GM18508 (cell line): ENCODE results near the gene DYNC2H1.

Experiments
- ATAC-seq: cut with Tn5 transposase; IDR thresholded peaks from one replicate; pipeline ENCODE4 v1.9.1; 2021; ENCODE audit warnings: moderate number of reproducible peaks; ENCODE audit not compliant: insufficient read depth, unreplicated experiment

Gene DYNC2H1, protein sequence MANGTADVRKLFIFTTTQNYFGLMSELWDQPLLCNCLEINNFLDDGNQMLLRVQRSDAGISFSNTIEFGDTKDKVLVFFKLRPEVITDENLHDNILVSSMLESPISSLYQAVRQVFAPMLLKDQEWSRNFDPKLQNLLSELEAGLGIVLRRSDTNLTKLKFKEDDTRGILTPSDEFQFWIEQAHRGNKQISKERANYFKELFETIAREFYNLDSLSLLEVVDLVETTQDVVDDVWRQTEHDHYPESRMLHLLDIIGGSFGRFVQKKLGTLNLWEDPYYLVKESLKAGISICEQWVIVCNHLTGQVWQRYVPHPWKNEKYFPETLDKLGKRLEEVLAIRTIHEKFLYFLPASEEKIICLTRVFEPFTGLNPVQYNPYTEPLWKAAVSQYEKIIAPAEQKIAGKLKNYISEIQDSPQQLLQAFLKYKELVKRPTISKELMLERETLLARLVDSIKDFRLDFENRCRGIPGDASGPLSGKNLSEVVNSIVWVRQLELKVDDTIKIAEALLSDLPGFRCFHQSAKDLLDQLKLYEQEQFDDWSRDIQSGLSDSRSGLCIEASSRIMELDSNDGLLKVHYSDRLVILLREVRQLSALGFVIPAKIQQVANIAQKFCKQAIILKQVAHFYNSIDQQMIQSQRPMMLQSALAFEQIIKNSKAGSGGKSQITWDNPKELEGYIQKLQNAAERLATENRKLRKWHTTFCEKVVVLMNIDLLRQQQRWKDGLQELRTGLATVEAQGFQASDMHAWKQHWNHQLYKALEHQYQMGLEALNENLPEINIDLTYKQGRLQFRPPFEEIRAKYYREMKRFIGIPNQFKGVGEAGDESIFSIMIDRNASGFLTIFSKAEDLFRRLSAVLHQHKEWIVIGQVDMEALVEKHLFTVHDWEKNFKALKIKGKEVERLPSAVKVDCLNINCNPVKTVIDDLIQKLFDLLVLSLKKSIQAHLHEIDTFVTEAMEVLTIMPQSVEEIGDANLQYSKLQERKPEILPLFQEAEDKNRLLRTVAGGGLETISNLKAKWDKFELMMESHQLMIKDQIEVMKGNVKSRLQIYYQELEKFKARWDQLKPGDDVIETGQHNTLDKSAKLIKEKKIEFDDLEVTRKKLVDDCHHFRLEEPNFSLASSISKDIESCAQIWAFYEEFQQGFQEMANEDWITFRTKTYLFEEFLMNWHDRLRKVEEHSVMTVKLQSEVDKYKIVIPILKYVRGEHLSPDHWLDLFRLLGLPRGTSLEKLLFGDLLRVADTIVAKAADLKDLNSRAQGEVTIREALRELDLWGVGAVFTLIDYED (N-terminal part only)

GRCh38 chr11:103108933-103109817 lies at the start of gene DYNC2H1:
Gene DYNC2H1 (plus strand): TSS chr11:103109426. CDS start chr11:103109575, 149 bp downstream.
- ATAC-seq, result peak; percentile 94

DNA sequence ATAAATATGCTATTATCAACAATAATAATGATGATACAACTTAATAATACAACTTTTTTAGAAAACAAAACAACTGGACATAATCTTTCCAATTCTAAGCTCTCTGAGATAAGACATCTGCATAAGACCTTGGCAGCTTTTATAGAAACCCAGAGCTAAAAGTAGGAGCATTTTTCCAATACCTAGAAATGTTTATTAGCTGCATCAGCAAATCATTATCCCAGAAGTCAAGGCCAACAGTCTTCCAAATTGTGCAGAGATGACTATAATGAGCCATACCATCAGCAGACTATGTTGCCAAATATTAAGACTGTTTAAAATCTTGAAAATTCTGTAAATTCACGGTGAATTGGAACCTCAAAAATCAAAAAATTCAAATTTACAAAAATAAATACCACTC lies 47.6 kb upstream of the DYNC2H1 start:
- no peak for ATAC-seq

DNA sequence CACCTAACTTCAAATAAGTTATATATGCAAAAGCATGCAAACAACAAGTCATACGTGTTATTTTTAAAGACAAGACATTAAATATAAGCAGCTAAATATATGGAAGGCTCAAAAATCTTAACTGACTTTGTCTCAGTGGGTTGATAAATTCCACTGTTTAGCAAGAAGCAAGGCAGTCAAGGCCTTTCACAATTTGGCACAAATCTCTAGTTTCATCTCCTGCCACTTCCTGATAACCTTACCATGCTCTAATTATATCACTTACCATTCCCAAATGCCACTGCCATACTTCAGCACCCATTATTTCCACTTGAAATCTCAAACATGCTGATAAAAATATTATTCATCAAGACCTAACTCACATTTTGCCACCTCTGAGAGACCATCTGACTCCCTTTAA lies 42.1 kb upstream of the DYNC2H1 start:
- ATAC-seq, result no peak

GRCh38 chr11:103069367-103069766 lies 39.9 kb upstream of the DYNC2H1 start:
- ATAC-seq, result no peak

- no peak for ATAC-seq
Observed at GRCh38 chr11:103070142-103070541, 39.1 kb upstream of the DYNC2H1 start.

DNA sequence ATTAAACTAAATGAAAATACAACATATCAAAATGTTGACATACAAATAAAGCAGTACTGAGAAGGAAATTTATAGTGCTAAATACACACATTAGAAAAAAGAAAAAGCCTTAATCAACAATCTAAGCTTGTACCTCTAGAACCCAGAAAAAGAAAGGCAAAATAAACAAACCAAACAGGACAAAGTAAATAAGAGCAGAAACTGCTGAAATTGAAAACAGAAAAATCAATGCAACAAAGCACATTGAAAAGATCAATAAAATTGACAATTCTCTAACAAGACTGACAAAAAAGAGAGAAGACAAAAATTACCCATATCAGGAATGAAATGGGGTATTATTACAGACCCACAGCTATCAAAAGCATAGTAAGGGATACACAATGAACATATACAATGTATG lies 38.2 kb upstream of the DYNC2H1 start:
- ATAC-seq, result no peak

GRCh38 chr11:103076361-103076760 lies 32.9 kb upstream of the DYNC2H1 start:
- no peak for ATAC-seq

DNA sequence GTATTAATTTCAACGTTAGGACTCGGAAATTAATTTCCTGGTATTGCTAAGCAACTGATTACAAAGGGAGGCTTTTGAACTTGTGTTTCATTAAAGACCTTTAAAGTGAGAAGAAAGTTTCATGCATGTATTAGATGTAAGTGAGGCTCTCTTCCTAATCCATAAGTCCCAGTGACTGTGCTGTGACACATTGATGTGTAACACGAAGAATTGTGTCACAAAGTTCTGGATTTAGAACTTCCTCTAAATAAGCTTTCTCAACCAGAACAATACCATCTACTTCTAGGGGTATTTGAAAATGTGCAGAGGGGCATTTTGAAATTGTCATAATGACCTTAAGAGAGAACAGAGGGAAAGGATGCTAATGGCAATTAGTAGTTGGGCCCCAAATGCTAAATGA lies 31.7 kb upstream of the DYNC2H1 start:
- ATAC-seq, result no peak

GRCh38 chr11:103078710-103079109 lies 30.5 kb upstream of the DYNC2H1 start:
- no peak for ATAC-seq

DNA sequence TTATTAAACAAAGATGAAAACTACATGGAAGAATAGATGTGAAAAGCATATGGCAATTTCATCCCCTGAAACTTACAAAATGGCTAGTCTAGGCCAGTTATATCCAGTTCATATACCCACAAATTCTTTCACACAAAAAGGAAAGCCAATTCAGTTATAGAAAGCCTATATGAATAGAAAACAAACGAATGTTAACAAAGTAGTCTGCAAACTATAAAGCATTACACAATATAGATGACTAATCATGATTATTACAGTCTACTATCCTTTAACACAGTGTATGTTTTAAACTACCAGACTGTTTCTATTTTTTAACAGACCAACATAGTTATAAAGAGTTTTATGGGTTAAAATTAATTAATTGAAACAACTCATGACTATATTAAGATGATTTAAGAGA lies 29.4 kb upstream of the DYNC2H1 start:
- no peak for ATAC-seq

DNA sequence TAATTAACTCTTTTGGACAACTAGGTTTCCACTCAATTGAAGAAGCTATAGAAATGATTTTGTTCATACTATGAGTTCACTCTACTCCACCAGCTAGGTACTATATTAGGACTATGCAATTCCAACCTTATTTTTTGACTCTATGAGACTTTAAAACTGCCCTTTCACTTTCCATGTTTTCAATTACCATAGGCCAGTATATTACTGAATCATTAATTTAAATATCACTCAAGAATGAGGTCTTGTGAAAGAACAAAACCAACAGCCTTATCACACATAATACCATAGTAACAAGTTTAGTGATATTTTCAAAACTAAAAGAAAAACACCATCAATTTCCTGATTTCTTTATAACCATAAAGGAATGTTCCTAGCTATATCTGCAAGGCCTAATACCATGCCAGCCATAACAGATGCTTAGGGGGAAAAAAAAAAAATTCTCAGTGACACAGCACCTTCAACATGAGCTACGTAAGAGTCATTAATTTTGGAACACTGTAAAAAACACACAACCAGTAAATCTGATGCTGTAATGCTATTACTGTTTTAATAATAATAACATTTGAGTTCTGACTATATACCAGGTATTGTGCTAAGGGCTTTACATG lies 23.4 kb upstream of the DYNC2H1 start:
- no peak for ATAC-seq

DNA sequence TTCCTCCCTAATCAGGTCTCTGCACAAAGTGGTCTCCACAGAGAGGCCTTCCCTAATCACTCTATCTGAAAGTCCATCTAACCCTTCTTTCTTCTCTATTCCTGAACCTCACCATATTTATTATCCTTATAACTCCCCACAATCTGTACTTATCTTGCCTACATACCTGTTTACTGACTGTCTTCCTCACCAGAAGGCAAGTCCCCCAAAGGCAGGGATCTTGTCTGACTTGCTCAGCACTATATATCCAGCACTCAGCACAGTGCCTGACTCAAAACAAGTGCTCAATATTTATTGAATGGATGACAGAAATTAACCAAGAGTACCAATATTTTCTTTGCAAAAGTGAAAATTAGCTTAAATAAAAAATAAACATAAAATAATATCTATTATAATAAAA lies 22.8 kb upstream of the DYNC2H1 start:
- ATAC-seq, result no peak

DNA sequence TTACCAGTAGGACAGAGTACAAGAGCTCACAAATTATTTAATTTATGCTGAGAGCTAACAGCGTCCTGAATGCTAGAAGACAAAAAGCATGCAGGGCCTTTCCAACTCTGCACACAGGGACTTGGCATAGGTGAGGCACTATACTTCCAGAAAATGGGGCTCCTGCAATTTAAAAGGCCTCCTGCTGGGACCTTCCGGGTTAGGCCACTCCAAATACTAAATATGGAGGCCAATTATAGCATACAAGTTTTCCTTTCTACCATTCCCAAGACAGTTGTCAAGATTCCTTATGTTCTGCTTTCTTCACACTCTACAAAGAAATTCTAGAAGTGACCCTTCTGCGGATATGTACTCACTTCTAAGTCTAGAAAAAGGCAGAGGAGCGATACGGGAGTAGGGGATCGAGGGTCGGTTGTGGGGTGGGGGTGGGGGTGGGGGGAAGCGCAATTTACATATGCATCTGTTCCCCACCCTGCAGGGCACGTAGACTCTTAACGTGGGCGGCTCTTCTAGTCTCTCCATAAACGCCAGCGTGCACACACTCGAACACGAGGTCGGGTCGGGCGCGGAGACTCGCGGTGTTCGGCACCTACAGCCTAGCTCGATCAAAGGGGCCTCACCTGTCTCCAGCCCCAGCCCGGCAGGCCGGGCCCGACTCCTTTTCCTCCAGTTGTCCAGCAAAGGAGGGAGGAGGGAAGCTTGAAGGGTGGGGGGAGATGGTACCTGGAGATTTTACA lies 18.0 kb upstream of the DYNC2H1 start:
- ATAC-seq, result no peak

DNA sequence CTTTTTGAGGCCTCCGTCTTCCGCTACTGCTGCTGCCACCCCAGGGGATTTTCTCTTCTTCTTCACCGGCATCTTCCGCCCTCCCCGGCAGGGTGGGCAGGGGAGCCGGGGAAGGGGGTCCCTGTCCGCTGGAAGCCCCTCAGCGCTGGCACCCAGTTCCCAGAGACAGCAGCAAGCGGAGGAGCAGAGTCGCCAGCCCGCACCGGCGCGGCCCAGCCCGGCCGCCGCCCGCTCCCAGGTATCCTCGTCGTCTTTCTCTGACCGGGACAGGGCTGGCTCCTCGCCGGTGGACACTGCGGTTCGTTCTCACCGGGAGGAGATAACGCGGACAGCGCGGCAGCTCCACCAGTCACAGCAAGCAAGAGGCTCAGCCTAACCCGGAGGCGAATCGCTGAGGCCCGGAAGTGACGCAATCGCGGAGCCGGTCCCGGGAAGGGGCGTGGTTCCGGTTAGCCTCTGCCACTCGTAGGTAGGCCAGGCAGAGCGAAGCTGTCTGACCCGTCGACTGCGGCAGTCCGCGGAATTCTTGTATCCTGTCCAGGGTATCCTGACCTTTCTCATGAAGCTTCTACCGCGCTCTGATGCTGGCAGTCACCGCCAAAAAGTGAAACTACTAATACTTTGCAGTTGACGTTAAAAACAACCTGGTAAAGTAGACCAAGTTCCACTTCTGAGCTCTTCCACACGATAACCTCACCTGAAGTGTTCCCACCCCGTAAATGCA lies 17.3 kb upstream of the DYNC2H1 start, which contains the start of gene DCUN1D5:
TSS of gene DCUN1D5 (minus strand) at position 360 of the 724 bp plus-strand sequence. CDS start at position 72, 288 bp downstream.
- peak; percentile 98 for ATAC-seq

DNA sequence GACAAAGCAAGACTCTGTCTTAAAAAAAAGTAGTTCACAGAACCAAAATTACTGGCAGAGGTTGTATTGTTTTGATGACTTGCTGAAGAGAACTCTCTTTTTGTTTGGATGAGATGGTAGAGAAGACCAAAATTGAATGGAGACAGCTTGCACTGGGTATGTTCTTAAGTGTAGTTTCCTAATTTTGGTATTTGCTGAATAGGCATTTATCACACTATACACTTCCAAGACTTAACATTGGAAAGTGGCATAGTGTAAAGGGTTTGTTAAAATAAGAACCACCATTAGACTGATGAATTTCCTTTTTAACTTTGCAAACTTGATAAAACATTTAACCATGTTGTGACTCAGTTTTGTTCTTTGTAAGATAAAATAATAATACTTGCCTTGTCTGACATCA lies 11.9 kb upstream of the DYNC2H1 start:
- no peak for ATAC-seq

DNA sequence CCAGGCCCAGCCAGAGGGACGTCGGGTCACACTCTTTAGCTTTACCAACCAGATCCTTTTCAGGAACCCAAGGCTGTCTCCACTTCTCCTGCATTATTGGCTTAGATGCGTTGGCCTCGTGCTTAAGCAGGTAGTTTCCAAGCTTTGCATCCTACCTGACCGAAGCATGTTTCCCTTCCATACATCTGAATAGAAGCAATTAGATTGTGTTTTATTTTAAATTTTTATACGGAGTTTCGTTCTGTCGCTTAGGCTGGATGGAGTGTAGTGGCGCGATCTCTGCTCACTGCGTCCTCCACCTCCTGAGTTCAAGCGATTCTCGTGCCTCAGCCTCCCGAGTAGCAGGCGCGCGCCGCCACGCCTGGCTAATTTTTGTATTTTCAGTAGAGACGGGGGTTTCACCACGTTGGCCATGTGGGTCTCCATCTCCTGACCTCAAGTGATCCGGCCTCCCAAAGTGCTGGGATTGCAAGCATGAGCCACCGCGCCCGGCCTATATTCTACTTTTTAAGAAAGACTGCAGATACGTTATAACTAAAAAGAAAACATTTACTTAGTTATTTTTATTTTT lies 677 bp downstream of the DYNC2H1 start:
- no peak for ATAC-seq

DNA sequence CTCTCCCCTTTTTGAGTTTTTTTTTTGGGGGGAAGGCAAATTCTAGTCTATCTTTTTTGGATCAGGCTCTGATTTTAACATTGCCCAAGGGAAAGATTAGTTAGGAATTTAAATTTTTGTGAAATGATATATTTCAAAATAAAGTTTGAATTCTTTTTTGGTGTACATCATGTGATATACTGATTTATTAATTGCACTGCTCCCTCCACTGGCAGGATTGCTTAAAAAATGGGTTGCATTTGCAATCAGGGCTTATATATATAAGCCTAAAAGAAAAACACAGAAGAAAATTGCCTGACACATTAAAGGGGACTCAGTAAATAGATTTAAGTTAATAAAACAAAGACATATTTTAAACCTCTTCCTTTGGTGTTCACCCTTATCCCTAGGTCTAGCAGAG lies 1.2 kb downstream of the DYNC2H1 start:
- no peak for ATAC-seq
